Measurements from ENCODE around the gene OSBPL6.
"Not testable (repeated sequence)": the region's sequence is repeated elsewhere in the genome, so short reads cannot be mapped to it uniquely, and the experiment has no call there.

OSBPL6 gene

GRCh38 chr2:178193823-178194599 lies at the start of gene OSBPL6:
Gene OSBPL6 (plus strand): TSS chr2:178194512. CDS start chr2:178306185, 111,673 bp downstream.
- peak; percentile 9 for DNase-seq

GRCh38 chr2:178152033-178152432 lies 42.3 kb upstream of the OSBPL6 start:
- DNase-seq: no peak

DNA sequence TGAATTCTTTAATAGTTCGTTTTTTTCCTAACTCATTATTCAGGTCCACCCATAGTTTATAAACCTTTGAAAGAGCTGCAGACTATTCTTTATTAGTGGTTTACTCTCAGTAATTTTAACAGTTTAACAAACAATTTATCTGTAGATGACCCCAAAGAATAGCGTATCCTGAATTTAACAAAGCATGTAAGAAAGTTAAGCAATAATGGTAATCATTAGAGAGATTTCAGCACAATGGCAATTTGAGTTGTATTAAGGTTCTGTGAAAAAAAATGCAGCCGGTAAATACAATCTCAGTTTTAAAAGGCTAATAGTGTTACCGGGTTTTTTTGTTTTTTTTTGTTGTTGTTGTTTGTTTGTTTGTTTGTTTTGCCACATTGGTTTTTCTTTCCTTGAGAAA lies 41.8 kb upstream of the OSBPL6 start:
- no peak for DNase-seq

- DNase-seq: no peak
Measured at GRCh38 chr2:178152977-178153376, 41.3 kb upstream of the OSBPL6 start.

GRCh38 chr2:178153878-178154277 lies 40.4 kb upstream of the OSBPL6 start:
- not testable (repeated sequence) for DNase-seq

DNA sequence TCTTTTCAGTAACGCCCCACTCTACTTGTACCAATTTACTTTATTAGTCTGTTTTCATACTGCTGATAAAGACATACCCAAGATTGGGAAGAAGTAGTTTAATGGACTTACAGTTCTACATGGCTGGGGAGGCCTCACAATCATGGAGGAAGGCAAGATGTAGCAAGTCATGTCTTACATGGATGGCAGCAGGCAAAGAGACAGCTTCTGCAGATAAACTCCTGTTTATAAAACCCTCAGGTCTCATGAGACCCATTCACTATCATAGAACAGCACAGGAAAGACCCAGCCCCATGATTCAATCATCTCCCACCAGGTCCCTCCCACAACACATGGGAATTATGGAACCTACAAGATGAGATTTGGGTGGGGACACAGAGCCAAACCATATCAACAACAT lies 38.8 kb upstream of the OSBPL6 start:
- DNase-seq: no peak

- DNase-seq: no peak
Measured at GRCh38 chr2:178157574-178157973, 36.7 kb upstream of the OSBPL6 start.

DNA sequence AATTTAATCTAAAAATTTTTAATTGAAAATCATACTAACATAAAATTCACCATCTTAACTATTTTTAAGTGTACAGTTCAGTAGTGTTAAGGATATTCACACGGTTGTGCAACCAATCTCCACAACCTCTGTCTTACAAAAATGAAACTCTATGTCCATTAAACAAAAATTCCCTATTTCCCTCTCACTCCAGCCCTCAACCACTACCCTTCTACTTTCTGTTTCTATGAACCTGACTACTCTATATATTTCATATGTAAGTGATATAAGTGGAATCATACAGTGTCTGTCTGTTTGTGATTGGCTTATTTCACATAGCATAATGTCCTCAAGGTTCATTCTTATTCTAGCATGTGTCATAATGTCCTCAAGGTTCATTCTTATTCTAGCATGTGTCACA lies 34.3 kb upstream of the OSBPL6 start:
- no peak for DNase-seq

DNA sequence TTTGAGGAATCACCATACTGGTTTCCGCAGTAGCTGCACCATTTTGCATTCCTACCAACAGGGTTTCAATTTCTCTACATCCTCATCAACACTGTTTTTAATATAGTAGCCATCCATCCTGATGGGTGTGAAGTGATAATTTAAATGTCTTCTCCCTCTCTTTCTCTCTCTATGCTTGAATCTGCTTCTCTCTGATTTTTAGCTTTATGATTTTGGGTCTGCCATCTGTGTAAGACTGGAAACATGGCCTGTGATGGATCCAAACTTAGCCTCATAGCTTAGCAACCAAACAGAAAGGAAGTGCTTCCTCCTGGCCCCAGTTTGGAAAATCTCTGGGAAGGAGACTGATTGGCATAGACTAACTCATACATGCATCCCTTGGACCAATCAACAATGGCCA lies 33.7 kb upstream of the OSBPL6 start:
- no peak for DNase-seq

GRCh38 chr2:178163395-178163794 lies 30.9 kb upstream of the OSBPL6 start:
- DNase-seq: no peak

DNA sequence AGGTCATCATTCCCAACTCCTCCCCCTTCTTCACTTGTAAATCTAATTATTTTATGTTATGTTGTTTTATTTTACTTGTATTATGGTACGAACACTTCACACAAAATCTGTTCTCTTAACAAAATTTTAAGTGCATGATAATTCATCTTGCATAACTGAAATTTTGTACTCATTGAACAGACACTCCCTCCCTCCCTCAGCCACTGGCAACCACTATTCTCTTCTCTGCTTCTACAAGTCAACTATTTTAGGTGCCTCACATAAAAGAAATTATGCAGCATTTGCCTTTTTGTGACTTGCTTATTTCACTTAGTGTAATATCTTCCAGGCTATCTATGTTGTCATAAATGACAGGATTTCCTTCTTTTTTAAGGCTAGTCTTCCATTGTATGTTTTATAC lies 30.4 kb upstream of the OSBPL6 start:
- no peak for DNase-seq

DNA sequence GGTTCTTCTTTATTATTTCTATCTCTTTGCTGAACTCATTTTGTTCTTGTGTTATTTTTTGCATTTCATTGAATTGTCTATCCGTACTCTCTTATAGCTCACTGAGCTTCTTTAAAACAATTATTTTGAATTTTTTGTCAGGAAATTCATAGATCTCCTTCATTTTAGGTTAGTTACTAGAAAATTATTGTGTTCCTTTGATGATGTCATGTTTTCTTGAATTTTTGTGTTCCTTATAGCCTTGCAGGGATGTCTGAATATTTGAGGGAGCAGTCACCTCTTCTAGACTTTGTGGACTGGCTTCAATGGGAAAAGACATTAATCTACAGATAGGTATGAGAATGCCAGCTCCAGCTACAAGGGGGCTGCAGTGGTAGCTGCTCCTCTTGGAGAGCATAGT lies 20.7 kb upstream of the OSBPL6 start:
- DNase-seq: no peak

DNA sequence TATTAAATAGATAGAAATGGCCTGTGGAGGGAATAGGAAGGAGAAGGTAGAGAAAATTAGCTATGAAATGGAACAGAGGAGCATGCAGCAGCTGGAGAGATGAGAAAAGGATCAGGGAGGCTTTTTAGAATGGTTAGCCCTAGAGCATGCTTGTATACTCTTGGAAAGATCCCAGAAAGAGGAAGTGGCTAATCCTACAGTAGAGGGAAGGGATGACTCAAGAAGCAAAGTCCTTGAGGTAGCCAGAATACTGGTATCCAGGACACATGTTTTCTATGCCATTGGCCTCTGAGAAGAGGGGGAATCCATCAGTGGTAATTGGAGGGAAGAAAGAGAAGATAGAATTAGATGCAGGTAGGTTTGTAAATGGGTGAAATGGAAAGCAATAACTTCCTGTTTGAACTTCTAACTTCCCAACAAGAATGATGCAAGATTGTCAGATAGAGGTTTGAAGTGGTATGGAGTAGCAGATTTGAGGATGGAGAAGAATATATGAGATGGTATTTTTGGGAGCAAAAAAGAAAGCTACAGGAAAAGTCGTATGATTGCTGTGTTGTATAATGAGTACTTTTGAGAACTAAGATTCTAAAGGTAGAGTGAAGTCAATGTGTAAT lies 17.1 kb upstream of the OSBPL6 start:
- no peak for DNase-seq

DNA sequence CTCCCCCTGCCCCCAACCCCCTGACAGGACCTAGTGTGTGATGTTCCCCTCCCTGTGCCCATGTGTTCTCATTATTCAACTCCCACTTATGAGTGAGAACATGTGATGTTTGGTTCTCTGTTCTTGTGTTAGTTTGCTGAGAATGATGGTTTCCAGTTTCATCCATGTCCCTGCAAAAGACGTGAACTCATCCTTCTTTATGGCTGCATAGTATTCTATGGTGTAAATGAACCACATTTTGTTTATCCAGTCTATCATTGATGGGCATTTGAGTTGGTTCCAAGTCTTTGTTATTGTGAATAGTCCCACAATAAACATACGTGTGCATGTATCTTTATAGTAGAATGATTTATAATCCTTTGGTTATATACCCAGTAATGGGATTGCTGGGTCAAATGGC lies 13.7 kb upstream of the OSBPL6 start:
- DNase-seq: not testable (repeated sequence)

DNA sequence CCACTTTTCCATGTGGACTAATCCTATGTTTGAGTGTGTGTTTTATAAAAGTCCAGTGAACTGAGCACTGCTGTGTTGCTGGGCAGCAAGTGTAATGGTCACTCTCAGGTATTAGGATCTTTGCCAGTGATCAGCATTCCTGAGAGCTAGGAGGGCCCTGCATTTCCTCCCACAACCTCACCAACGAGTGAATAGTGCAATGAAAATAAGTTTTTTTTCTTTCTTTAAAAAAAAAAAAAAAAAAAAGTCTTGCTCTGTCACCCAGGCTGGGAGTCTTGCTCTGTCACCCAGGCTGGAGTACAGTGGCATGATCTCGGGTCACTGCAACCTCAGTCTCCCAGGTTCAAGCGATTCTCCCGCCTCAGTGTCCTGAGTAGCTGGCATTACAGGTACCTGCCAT lies 6.5 kb upstream of the OSBPL6 start:
- no peak for DNase-seq

DNA sequence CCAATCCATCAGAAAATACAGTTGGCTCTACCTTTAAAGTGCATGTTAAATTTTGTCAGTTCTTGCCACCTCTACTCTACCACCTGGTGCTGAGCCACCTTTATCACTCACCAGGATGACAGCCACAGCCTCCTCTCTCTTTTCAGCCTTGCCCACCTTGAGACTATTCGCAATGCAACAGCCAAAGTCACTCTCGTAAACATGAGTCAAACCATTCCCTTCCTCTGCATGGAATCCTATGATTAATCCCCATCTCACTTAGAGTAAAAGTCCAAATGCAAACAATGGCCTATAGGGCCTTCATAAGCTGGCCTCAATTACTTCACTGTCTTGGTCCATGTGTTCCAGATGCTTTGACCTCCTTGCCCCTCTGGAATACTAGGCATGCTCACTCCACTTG lies 5.8 kb upstream of the OSBPL6 start:
- DNase-seq: no peak

DNA sequence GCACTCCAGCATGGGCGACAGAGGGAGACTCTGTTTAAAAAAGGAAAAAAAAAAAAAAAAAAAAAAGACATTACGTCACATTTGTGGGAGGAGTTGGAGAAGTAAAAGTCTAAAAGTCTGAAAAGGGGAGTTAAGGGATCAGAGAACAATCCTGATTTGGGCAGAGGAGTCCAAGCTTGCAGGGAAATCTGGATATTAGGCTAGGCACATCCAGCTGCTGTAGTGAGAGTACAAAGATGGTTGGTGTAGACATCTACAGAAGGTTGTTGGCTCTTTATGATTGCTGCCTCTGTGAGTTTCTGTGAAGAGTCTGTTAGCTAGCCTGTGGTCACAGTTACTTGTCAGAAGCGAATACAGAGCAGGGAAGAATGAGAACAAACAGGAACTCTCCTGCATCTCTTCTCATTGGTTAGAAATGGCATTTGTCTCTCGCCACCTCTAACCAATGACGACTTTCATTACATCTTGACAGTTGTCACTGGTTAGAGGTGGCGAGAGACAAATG lies 3.3 kb upstream of the OSBPL6 start:
- no peak for DNase-seq

DNA sequence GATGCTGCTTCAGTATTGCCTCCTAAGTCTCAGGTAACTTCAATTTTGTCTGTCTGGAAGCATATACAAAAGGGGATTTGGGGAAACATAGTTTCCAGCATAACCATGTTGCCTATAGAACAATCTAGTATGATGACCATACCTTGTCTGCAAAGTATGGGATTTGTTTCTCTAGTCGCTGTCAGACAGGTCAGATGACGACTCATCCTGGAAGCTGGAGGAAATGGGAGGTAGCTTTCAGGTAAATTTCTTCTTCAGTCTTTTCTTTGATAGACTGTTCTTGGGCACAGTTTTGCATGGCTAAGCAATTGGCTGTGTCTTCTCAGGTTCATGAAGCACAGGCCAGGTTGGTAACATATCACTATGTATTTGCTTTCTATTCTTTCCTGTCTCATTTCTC lies 2.8 kb upstream of the OSBPL6 start:
- no peak for DNase-seq

DNA sequence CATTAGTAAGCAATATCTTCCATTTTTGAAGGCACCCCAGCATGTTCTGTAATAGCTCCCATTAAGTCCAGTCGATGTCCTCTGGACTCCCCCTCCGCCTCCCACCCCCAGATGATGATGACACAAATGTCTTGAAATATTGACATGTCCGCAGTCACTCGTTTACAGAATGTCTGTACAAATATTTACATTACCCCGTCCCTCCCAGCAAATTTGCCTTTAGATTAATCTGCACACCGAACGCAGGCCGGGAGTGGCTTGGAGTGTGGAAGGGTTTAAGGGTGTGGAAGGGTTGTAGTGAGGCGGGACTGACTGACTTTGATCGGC lies 853 bp upstream of the OSBPL6 start:
- DNase-seq: no peak

GRCh38 chr2:178194600-178195389 lies 483 bp downstream of the OSBPL6 start:
- no peak for DNase-seq

DNA sequence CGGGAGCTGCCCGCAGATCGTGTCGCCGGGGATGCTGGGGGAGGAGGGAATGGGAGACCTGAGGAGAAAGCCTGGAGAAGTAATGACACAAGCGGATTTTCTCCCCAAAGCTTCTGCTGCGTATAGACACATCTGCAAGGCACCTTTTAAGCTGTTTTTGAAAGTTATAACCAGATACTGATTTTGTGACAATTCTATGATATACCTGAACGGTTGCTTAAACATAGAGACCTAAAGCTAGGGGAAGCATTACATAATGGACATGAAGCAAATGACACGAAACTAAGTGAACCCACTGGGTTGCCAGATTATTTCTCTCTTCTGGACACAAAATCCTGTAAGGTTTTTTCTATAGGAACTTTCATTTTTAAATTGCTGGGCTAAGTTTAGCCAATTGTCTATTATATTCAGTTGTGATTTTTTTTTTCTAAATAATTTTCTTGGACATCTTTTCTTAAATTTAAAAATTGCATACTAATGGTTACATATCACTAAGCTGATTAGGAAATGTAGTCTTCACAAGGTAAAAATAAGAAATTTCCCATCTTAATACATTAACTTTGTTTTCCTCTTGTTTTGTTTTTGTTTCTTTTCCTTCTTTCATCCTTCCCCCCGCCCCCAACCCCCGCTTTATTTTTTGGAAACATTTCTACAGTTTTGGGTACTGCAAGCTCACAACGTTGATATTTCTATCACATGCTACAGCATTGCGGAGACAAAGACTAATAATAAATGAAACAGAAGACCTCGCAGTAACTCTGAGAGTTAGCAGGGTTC lies 1.3 kb downstream of the OSBPL6 start:
- DNase-seq: no peak

DNA sequence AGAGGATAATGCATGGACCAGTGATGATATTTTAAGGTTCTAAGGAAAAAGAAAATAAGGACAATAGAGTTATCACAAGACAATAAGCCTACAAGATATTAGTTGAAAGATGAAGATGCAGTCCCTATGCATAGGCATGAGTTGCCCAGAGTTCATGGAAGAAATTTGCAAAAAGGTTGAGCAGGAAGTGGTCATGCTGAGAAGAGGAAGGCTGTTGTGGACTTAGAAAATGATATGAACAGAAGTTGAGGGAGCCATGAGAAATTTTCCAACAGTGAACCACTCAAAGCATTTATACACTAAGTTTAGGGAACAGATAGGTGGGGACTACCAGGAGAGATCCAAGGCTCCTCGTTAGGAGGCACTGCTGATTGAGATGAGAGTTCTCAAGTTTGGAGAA lies 3.5 kb downstream of the OSBPL6 start:
- DNase-seq: no peak

GRCh38 chr2:178198441-178198840 lies 4.1 kb downstream of the OSBPL6 start:
- not testable (repeated sequence) for DNase-seq
